ENCODE data around the gene GEMIN4.
"Not testable (repeated sequence)": the region's sequence is repeated elsewhere in the genome, so short reads cannot be mapped to it uniquely, and the experiment has no call there.

Gene GEMIN4

GRCh38 chr17:737561-738113 is 14.4 kb downstream of the GEMIN4 start:
- DNase-seq, result no peak

- no peak for DNase-seq
Measured at GRCh38 chr17:733743-734142, 18.3 kb downstream of the GEMIN4 start.

GRCh38 chr17:732902-733720 is 19.0 kb downstream of the GEMIN4 start:
- peak; percentile 46 for DNase-seq

GRCh38 chr17:732067-732901 is 19.8 kb downstream of the GEMIN4 start, which contains the start of gene TLCD3A:
TLCD3A (plus strand) TSS chr17:732596; CDS start chr17:732648, 52 bp downstream.
- DNase-seq, result peak; percentile 64

- DNase-seq, result no peak
Measured at GRCh38 chr17:731644-732066, 20.4 kb downstream of the GEMIN4 start.

- no peak for DNase-seq
Measured at GRCh38 chr17:728911-729310, 23.2 kb downstream of the GEMIN4 start.

DNA sequence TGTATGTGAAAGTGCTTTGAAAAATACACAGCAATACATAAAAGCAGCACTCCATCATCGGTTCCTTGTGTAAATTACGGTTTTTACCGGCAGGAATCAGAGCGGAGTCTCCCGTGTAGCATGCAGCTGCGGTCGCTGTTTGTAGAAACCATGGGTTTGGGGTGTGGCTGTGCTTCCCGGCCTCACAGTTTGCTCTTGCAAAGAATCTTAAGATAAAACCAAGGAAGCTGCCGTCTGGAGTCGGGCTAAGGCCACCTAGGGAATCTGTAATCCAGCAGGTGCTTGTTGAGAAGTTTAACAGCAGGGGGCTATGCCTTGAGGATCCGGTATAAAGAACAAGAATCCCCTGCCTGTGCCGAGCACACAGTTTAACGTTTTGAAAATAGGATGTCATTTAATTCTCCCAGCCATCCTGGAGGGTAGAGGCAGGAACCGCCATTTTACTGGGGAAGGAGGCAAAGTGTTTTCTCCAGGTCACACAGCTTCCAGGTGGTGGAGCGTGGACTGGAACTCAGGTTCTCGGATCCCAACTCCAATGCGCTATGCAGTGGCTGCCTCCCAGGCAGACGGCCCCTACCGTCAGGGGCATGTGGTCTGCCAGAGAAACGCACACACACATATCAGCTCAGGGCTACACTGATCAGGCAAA is 25.7 kb downstream of the GEMIN4 start:
- DNase-seq, result no peak

DNA sequence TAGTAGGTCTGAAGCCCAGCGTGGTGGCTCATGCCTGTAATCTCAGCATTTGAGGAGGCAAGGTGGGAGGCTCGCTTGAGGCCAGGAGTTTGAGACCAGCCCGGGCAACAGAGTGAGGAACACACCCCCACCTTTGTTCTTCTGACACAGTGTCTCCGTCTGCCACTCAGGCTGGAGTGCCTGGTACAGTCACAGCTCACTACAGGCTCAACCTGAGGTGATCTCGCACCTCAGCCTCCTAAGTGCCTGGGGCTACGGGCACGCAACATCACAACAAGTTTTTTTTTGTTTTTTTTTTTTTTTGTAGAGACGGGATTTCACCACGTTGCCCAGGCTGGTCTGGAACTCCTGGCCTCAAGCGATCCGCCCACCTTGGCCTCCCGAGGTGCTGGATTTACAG is 26.3 kb downstream of the GEMIN4 start:
- DNase-seq, result no peak

GRCh38 chr17:725084-725483 is 27.0 kb downstream of the GEMIN4 start:
- no peak for DNase-seq

DNA sequence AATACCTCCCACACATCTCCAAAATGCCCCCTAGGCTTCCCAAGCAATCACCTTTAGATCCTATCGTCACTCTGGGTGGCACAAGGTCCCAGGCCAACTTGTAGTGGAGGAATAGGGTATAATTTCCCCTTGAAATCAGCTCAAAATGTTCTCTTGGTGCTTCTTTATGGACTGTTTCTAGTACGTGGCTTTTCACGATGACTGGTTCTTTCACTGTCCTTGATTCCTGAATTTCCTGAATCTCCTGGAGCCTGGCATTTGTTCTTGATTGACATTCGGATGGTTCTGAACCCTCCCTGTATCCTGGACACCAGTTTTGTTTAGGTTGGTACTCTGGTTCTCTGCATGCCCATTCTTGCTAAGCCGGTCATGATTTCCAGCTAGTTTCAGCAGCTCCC is 30.5 kb downstream of the GEMIN4 start:
- DNase-seq, result no peak

- no peak for DNase-seq
Measured at GRCh38 chr17:720706-721539, 31.1 kb downstream of the GEMIN4 start.

DNA sequence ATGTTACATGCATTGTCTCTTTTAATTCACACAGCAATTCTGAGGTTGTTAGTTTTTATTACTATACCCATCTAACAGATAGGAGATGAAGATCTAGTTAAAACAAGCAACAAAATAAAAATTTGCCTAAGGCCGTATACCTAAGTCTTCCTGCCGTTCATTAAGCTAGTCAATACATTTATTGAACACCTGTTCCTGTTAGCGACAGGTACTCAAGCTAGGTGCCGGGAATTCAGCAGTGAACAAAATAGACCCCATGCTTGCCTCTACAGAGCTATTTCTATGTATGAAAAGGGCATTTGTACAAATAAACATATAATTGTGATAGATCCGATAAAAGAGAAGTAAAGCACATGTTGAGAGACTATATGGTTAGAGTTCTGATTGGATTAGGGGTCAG is 34.0 kb downstream of the GEMIN4 start:
- no peak for DNase-seq

GRCh38 chr17:708132-708531 is 43.9 kb downstream of the GEMIN4 start:
- no peak for DNase-seq

DNA sequence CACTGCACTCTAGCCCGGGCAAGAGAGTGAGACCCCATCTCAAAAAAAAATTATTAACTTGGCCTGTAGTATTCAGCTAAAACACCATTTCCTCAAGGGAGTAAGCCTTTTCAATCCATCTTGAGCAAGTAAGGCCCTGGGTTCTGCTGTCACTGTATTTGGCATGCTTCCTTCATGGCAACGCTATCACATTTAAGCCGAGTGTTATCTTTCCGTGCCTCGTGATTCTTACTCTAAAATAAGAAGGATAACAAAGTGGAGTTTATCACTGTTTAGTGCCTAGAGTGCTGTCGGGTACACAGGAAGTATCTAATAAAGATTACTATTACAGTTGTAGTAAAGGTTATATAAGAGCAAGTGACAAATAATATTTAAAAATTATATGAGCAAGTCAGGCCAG is 46.2 kb downstream of the GEMIN4 start:
- DNase-seq, result no peak

- no peak for DNase-seq
Measured at GRCh38 chr17:705011-705410, 47.1 kb downstream of the GEMIN4 start.

DNA sequence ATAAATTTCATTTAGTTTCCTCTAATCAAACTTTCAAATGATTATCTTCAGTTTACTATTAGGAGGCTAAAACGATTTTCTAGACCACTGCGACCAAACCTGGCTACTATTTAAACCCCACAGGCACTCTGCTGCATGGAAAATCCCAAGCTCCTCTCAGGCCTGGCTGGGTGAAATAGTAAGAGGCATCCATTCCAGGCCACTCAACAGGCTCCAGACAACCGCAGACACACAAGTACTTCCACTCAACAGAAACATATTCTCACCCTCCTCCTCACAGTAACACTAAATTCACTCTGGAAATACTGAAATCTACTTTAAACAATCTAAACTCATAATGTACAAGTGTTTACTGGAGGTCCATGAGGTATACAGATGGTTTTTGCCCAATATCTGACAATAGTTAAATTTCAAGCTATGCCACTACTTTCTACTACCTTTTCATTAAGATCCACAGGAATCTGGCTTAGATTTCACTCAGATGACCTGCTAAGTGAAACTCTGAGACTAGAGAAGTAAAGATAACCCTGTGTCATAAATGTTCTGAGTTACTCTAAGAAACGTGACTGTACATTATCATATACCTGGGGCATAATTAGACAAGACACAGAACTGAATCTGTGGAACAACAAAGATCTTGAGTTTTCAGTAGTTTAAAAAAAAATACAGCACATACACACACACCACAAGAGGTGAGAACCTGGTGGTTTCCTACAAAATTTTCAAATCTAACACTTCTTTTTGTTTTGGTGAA is 47.8 kb downstream of the GEMIN4 start:
- DNase-seq, result no peak

DNA sequence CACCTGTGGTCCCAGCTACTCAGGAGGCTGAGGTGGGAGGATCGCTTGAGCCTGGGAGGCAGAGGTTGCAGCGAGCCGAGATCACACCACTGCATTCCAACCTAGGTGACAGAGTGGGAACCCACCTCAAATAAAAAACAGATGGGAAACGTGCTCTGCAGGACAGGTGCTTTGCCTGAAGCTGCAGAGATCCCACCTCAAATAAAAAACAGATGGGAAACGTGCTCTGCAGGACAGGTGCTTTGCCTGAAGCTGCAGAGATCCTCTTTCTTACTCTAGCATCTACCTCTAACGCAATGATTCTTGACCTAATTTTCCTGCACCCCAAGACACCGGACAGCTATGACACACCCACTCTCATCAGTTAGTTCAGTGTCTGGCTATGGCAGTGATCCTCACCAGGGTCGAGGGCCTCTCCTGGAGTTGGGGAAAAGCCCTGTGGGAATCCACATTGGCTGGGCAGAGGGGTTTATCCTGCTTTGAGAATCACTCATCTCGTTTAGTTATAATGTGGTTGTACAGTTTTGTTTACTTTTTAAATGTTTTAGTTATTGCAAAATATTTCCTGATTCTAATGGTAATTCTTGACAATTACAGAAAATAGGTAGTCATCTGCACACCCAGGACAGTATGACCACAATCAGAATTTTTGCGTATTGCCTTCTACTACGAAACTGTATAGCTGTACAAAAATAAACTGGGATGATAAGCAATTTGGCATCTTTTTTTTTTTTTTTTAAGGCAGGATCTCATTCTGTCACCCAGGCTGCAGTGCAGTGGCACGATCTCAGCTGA is 48.8 kb downstream of the GEMIN4 start:
- DNase-seq, result no peak

DNA sequence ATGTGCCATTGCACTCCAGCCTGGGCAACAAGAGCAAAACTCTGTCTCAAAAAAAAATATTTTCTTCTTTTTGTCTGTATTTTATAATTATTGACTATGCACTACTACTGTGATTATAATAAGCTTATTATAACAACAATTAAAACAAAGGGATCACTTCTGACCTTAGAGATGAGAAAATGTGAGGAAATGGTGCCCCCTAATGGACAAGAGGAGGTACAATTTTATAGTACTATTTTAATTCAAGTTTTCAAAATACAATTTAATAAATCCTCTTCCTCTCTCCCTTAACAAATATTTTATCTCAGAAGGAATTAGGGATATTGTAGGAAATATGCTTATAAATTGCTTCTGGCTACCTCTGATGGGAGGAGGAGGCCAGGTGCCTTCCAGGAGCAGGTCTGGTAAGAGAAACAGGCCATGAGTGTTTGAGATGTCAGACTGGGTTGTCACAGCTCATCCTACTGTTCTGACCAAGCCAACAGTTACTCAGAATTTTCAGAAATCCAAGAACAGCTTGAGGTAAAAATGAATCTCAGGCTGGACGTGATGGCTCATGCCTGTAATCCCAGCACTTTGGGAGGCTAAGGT is 51.5 kb downstream of the GEMIN4 start:
- no peak for DNase-seq

DNA sequence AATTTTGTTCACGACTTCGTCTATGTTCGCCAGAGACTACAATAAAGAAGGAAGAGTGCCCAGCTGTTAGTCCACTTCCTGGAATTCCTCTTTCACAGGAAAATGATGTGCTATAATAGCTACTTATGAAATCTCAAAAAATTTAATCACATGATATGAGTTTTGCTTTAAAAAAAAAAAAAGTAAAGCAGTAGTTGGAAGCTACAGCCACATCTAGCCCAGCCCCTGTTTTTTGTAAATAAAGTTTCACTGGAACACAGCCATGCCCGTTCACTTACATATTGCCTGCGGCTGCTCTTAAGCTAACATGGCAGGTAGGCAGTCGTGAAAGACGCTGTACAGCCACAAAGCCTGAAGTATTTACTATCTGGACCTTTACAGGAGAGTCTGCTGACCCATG is 52.7 kb downstream of the GEMIN4 start:
- DNase-seq, result no peak

- not testable (repeated sequence) for DNase-seq
Measured at GRCh38 chr17:698096-698495, 54.0 kb downstream of the GEMIN4 start.

All from CD4-positive, alpha-beta T cell treated with Interleukin-6 for 4 hours (primary cell).